ENCODE measurements around the gene ARRB1. TPM values are rescaled to one million over a fixed set of nuclear protein-coding genes. Genes with fewer than 3 reads are reported as not detected.
A peak's percentile ranks its signal among the peaks of the same experiment; 100 is the strongest.

Gene ARRB1
- total and polyA plus RNA-seq, 2 of the 13 experiments (the other 11 are each of a cell fraction or from before 2014, with no cell fraction given) = 22.5 to 35.7 TPM

DNA sequence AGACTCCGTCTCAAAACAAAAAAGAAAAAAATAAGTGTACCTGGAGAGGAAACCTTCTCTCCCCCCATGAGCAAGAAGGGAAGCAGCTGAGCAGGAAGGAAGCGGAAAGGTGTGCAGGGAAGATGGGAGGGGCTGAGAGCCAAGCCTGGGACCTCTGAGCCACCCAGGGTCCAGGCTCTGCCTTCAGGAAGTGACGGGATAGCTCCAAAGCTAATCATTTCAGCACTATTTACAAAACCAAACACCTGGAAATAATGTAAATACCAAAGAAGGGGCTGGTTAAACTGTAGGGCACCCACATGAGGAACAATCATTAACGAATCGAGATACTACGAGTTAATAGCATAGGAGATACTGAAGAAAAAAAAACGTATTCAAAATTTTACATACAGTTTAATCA is 27.9 kb downstream of the ARRB1 start (continued):
- TF ChIP-seq, protein P1, sequence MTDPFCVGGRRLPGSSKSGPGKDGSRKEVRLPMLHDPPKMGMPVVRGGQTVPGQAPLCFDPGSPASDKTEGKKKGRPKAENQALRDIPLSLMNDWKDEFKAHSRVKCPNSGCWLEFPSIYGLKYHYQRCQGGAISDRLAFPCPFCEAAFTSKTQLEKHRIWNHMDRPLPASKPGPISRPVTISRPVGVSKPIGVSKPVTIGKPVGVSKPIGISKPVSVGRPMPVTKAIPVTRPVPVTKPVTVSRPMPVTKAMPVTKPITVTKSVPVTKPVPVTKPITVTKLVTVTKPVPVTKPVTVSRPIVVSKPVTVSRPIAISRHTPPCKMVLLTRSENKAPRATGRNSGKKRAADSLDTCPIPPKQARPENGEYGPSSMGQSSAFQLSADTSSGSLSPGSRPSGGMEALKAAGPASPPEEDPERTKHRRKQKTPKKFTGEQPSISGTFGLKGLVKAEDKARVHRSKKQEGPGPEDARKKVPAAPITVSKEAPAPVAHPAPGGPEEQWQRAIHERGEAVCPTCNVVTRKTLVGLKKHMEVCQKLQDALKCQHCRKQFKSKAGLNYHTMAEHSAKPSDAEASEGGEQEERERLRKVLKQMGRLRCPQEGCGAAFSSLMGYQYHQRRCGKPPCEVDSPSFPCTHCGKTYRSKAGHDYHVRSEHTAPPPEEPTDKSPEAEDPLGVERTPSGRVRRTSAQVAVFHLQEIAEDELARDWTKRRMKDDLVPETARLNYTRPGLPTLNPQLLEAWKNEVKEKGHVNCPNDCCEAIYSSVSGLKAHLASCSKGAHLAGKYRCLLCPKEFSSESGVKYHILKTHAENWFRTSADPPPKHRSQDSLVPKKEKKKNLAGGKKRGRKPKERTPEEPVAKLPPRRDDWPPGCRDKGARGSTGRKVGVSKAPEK (CRISPR knock-in tag; IDR thresholded peaks at IDR 0.05; ENCODE audit: borderline replicate concordance) = no peak
- TF ChIP-seq, protein P2, sequence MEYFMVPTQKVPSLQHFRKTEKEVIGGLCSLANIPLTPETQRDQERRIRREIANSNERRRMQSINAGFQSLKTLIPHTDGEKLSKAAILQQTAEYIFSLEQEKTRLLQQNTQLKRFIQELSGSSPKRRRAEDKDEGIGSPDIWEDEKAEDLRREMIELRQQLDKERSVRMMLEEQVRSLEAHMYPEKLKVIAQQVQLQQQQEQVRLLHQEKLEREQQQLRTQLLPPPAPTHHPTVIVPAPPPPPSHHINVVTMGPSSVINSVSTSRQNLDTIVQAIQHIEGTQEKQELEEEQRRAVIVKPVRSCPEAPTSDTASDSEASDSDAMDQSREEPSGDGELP (IDR thresholded peaks at IDR 0.05; ENCODE audit: borderline replicate concordance, low read depth) = peak; percentile 95
- TF ChIP-seq SRSF9 (IDR thresholded peaks at IDR 0.05; ENCODE audit: borderline replicate concordance, insufficient read depth, low read depth, low read length, poor library complexity, severe bottlenecking) = no peak
- no peak for TF ChIP-seq MTF2 (CRISPR knock-in tag; IDR thresholded peaks at IDR 0.05; ENCODE audit: borderline replicate concordance)
- TF ChIP-seq, protein P3, sequence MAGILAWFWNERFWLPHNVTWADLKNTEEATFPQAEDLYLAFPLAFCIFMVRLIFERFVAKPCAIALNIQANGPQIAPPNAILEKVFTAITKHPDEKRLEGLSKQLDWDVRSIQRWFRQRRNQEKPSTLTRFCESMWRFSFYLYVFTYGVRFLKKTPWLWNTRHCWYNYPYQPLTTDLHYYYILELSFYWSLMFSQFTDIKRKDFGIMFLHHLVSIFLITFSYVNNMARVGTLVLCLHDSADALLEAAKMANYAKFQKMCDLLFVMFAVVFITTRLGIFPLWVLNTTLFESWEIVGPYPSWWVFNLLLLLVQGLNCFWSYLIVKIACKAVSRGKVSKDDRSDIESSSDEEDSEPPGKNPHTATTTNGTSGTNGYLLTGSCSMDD (CRISPR knock-in tag; IDR thresholded peaks at IDR 0.05) = no peak
- peak; percentile 45 for TF ChIP-seq ZEB1 (IDR thresholded peaks at IDR 0.05; ENCODE audit: insufficient replicate concordance, low read depth)
- no peak for TF ChIP-seq ZNF547 (CRISPR knock-in tag; IDR thresholded peaks at IDR 0.05)
- no peak for TF ChIP-seq ZC3H4 (CRISPR knock-in tag; IDR thresholded peaks at IDR 0.05; ENCODE audit: borderline replicate concordance)
- TF ChIP-seq, protein P4, sequence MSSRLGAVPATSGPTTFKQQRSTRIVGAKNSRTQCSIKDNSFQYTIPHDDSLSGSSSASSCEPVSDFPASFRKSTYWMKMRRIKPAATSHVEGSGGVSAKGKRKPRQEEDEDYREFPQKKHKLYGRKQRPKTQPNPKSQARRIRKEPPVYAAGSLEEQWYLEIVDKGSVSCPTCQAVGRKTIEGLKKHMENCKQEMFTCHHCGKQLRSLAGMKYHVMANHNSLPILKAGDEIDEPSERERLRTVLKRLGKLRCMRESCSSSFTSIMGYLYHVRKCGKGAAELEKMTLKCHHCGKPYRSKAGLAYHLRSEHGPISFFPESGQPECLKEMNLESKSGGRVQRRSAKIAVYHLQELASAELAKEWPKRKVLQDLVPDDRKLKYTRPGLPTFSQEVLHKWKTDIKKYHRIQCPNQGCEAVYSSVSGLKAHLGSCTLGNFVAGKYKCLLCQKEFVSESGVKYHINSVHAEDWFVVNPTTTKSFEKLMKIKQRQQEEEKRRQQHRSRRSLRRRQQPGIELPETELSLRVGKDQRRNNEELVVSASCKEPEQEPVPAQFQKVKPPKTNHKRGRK (CRISPR knock-in tag; IDR thresholded peaks at IDR 0.05) = no peak
- TF ChIP-seq, protein P5, sequence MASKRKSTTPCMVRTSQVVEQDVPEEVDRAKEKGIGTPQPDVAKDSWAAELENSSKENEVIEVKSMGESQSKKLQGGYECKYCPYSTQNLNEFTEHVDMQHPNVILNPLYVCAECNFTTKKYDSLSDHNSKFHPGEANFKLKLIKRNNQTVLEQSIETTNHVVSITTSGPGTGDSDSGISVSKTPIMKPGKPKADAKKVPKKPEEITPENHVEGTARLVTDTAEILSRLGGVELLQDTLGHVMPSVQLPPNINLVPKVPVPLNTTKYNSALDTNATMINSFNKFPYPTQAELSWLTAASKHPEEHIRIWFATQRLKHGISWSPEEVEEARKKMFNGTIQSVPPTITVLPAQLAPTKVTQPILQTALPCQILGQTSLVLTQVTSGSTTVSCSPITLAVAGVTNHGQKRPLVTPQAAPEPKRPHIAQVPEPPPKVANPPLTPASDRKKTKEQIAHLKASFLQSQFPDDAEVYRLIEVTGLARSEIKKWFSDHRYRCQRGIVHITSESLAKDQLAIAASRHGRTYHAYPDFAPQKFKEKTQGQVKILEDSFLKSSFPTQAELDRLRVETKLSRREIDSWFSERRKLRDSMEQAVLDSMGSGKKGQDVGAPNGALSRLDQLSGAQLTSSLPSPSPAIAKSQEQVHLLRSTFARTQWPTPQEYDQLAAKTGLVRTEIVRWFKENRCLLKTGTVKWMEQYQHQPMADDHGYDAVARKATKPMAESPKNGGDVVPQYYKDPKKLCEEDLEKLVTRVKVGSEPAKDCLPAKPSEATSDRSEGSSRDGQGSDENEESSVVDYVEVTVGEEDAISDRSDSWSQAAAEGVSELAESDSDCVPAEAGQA (IDR thresholded peaks at IDR 0.05; ENCODE audit: low read depth) = no peak
- TF ChIP-seq, protein P5 (CRISPR knock-in tag; IDR thresholded peaks at IDR 0.05; ENCODE audit: borderline replicate concordance) = no peak
- TF ChIP-seq ZSCAN22 (CRISPR knock-in tag; IDR thresholded peaks at IDR 0.05) = no peak
- no peak for TF ChIP-seq ARNT2 (CRISPR knock-in tag; IDR thresholded peaks at IDR 0.05; ENCODE audit: low read depth)
- TF ChIP-seq CBX2 (IDR thresholded peaks at IDR 0.05; ENCODE audit: low read depth, low read length) = no peak
- TF ChIP-seq CBX2 (CRISPR knock-in tag; IDR thresholded peaks at IDR 0.05; ENCODE audit: low read depth) = no peak
- TF ChIP-seq SUZ12 (IDR thresholded peaks at IDR 0.05; ENCODE audit: low read depth, low read length) = no peak
- no peak for TF ChIP-seq ZSCAN25 (CRISPR knock-in tag; IDR thresholded peaks at IDR 0.05)
- TF ChIP-seq ZKSCAN1 (IDR thresholded peaks at IDR 0.05; ENCODE audit: low read length) = no peak
- TF ChIP-seq PPARG (CRISPR knock-in tag; conservative IDR thresholded peaks at IDR 0.05) = peak; percentile 33; the same call in 1 of the 2 replicates
